Measurements from ENCODE around the gene TMEM132D. TPM values are rescaled to one million over a fixed set of nuclear protein-coding genes. Genes with fewer than 3 reads are reported as not detected.

The TMEM132D gene
- total RNA-seq, 1 donor from 2014 or later: 1.1 TPM

DNA sequence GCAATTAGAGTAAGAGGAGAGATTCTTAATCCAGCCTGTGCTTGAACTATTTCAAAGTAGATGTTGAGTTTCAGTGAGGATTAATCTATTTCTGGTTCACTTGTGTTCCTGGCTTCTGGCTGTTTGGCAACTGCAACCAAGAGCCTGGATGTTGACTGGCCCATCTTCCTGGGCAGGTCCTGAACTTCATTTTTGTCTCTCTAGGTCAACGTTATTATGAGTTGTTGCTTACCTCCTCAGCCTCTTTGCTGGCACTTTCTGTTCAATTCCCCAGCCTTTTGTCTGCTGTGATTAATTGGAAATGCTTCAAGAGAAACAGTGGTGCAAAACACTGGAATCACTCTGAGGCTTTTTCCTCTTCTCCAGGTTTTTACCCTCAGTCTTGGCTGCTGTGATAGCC, 56.8 kb downstream of the TMEM132D start:
- H3K4me2 ChIP-seq: no peak overlapping the region
- no peak overlapping the region for H3K4me3 Mint-ChIP-seq
- H3K36me3 Mint-ChIP-seq: peaks cover 25% of the 10 kb centered on the region
- H3K9me3 Mint-ChIP-seq: peaks cover 3% of the 10 kb centered on the region
- H3K36me3 ChIP-seq: no peaks in the 10 kb centered on the region
- TF ChIP-seq EZH2 (IDR thresholded peaks at IDR 0.05) (no peak), EZH2phosphoT487 (IDR thresholded peaks at IDR 0.05) (no peak)
- TF ChIP-seq, protein P1, sequence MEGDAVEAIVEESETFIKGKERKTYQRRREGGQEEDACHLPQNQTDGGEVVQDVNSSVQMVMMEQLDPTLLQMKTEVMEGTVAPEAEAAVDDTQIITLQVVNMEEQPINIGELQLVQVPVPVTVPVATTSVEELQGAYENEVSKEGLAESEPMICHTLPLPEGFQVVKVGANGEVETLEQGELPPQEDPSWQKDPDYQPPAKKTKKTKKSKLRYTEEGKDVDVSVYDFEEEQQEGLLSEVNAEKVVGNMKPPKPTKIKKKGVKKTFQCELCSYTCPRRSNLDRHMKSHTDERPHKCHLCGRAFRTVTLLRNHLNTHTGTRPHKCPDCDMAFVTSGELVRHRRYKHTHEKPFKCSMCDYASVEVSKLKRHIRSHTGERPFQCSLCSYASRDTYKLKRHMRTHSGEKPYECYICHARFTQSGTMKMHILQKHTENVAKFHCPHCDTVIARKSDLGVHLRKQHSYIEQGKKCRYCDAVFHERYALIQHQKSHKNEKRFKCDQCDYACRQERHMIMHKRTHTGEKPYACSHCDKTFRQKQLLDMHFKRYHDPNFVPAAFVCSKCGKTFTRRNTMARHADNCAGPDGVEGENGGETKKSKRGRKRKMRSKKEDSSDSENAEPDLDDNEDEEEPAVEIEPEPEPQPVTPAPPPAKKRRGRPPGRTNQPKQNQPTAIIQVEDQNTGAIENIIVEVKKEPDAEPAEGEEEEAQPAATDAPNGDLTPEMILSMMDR (IDR thresholded peaks at IDR 0.05): no peak
- no peaks in the 10 kb centered on the region for H3K4me1 ChIP-seq
- H2AFZ ChIP-seq (replicated peaks): no peak overlapping the region
- H3K9ac ChIP-seq: no peak overlapping the region
- H3K4me1 Mint-ChIP-seq: peaks cover 10% of the 10 kb centered on the region
- no peaks in the 10 kb centered on the region for H4K20me1 ChIP-seq (ENCODE audit: low read depth)
- H3K4me3 ChIP-seq: no peak overlapping the region
- no peaks in the 10 kb centered on the region for H3F3A ChIP-seq (ENCODE audit: low read depth)
- peaks cover 2% of the 10 kb centered on the region for H3K27me3 Mint-ChIP-seq (ENCODE audit: insufficient read depth, low read depth)
- no peak overlapping the region for H3K27ac ChIP-seq
- no peaks in the 10 kb centered on the region for H3K79me2 ChIP-seq (ENCODE audit: low read depth)
- H3K27me3 ChIP-seq: no peaks in the 10 kb centered on the region
- no peak for DNase-seq (ENCODE audit: low spot score)
- H3K27ac Mint-ChIP-seq: no peak overlapping the region
- no peaks in the 10 kb centered on the region for H3K9me3 ChIP-seq (ENCODE audit: low read depth)

DNA sequence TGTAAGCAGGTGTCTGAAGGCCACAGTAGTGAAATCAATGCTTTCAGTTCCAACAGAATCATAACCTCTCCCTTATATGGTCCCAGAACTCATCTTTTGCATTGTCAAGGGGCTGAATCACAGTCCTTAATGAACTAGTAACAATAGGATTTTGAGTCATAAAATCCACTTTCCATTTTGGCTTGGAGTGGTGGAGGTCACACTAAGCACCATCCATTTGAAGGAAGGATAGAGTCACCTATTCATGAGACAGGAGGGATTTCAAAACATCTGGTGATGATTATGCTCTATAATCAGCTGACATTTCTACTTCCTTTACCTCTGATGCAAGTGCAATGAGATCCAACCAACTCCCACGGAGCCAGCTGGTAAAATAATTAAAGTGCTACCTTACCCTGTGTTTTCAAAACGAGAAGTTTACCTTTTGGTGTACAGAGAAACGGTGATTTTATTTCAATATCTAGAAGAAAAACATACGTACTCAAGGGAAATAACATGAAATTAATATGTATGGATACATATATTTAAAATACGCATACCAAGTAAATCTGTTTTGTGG, 59.1 kb downstream of the TMEM132D start:
- H3K9ac ChIP-seq: no peak overlapping the region
- no peaks in the 10 kb centered on the region for H3F3A ChIP-seq (ENCODE audit: low read depth)
- no peak for DNase-seq (ENCODE audit: low spot score)
- H3K36me3 Mint-ChIP-seq: peaks cover 25% of the 10 kb centered on the region
- H3K4me3 ChIP-seq: no peak overlapping the region
- no peak overlapping the region for H3K4me3 Mint-ChIP-seq
- H3K4me2 ChIP-seq: no peak overlapping the region
- H3K79me2 ChIP-seq (ENCODE audit: low read depth): no peaks in the 10 kb centered on the region
- no peak overlapping the region for H2AFZ ChIP-seq (replicated peaks)
- H3K27ac ChIP-seq: no peak overlapping the region
- no peak overlapping the region for H3K27ac Mint-ChIP-seq
- H3K9me3 Mint-ChIP-seq: peaks cover 3% of the 10 kb centered on the region
- no peaks in the 10 kb centered on the region for H3K36me3 ChIP-seq
- no peaks in the 10 kb centered on the region for H3K27me3 ChIP-seq
- H3K4me1 Mint-ChIP-seq: peaks cover 7% of the 10 kb centered on the region
- no peaks in the 10 kb centered on the region for H3K9me3 ChIP-seq (ENCODE audit: low read depth)
- H3K27me3 Mint-ChIP-seq (ENCODE audit: insufficient read depth, low read depth): peaks cover 2% of the 10 kb centered on the region
- no peaks in the 10 kb centered on the region for H3K4me1 ChIP-seq
- TF ChIP-seq, protein P1 (IDR thresholded peaks at IDR 0.05): no peak
- TF ChIP-seq EZH2 (IDR thresholded peaks at IDR 0.05): no peak
- TF ChIP-seq EZH2phosphoT487 (IDR thresholded peaks at IDR 0.05): no peak
- H4K20me1 ChIP-seq (ENCODE audit: low read depth): no peaks in the 10 kb centered on the region

DNA sequence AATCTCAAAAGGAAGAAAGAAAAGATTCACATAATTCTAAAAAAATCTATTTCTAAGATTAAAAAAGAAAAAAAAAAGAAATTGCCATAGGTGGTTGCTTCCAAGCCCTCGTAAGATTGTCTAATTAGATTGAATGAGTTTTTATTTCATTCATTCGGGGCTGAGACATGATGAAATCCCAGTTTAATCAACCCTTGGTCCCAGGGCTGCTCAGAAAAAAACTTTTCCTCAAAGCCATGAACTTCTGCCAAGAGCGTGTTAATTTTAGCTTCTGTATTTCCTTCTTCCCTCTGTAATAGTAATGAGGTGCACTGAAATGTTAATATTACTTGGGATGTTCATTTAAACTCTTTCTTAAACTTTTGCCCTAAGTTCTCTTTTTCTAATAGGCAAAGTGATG, 62.6 kb downstream of the TMEM132D start:
- no peak for DNase-seq (ENCODE audit: low spot score)
- Mint-ChIP-seq H3K9me3 (peaks cover under 1% of the 10 kb centered on the region), H3K4me1 (peaks cover 19% of the 10 kb centered on the region), H3K36me3 (peaks cover 10% of the 10 kb centered on the region), H3K4me3 (no peak overlapping the region), H3K27ac (no peak overlapping the region), H3K27me3 (ENCODE audit: insufficient read depth, low read depth) (no peaks in the 10 kb centered on the region)
- no peaks in the 10 kb centered on the region for H3K4me1 ChIP-seq
- H3K4me3 ChIP-seq: no peak overlapping the region
- H4K20me1 ChIP-seq (ENCODE audit: low read depth): no peaks in the 10 kb centered on the region
- no peaks in the 10 kb centered on the region for H3K36me3 ChIP-seq
- H3F3A ChIP-seq (ENCODE audit: low read depth): no peaks in the 10 kb centered on the region
- TF ChIP-seq, protein P1 (IDR thresholded peaks at IDR 0.05): no peak
- TF ChIP-seq EZH2 (IDR thresholded peaks at IDR 0.05) (no peak), EZH2phosphoT487 (IDR thresholded peaks at IDR 0.05) (no peak)
- H3K9me3 ChIP-seq (ENCODE audit: low read depth): no peaks in the 10 kb centered on the region
- no peak overlapping the region for H3K4me2 ChIP-seq
- H3K9ac ChIP-seq: no peak overlapping the region
- H3K27me3 ChIP-seq: no peaks in the 10 kb centered on the region
- no peak overlapping the region for H3K27ac ChIP-seq
- H2AFZ ChIP-seq (replicated peaks): no peak overlapping the region
- H3K79me2 ChIP-seq (ENCODE audit: low read depth): no peaks in the 10 kb centered on the region
